HG02798 (cell line): ENCODE results near the gene HPS6.
"Not testable (repeated sequence)": the region's sequence is repeated elsewhere in the genome, so short reads cannot be mapped to it uniquely, and the experiment has no call there.

Source experiments
- ATAC-seq: cut with Tn5 transposase; IDR thresholded peaks from one replicate; pipeline ENCODE4 v1.9.1; 2021; ENCODE audit warnings: mild to moderate bottlenecking; ENCODE audit not compliant: unreplicated experiment, poor library complexity

HPS6 gene

GRCh38 chr10:102064868-102065560, at the start of gene HPS6:
Gene HPS6, plus strand, starts transcription at chr10:102065349. Its CDS starts 126 bp downstream, at chr10:102065475.
- peak; percentile 96 for ATAC-seq

- no peak for ATAC-seq
Observed at GRCh38 chr10:102016416-102016815, 48.7 kb upstream of the HPS6 start.

- no peak for ATAC-seq
Observed at GRCh38 chr10:102017295-102017694, 47.9 kb upstream of the HPS6 start.

- no peak for ATAC-seq
Observed at GRCh38 chr10:102020938-102021337, 44.2 kb upstream of the HPS6 start.

GRCh38 chr10:102024799-102025198, 40.4 kb upstream of the HPS6 start:
- no peak for ATAC-seq

- no peak for ATAC-seq
Observed at GRCh38 chr10:102027261-102027660, 37.9 kb upstream of the HPS6 start.

GRCh38 chr10:102033787-102034186, 31.4 kb upstream of the HPS6 start:
- ATAC-seq, result no peak

GRCh38 chr10:102035807-102036206, 29.3 kb upstream of the HPS6 start:
- ATAC-seq, result not testable (repeated sequence)

GRCh38 chr10:102038410-102038809, 26.7 kb upstream of the HPS6 start:
- no peak for ATAC-seq

GRCh38 chr10:102040305-102041050, 24.7 kb upstream of the HPS6 start:
- ATAC-seq, result no peak

- no peak for ATAC-seq
Observed at GRCh38 chr10:102045292-102045691, 19.9 kb upstream of the HPS6 start.

- ATAC-seq, result no peak
Observed at GRCh38 chr10:102046095-102046494, 19.1 kb upstream of the HPS6 start.

- not testable (repeated sequence) for ATAC-seq
Observed at GRCh38 chr10:102054881-102055646, 10.1 kb upstream of the HPS6 start.

GRCh38 chr10:102055647-102056419, 9.3 kb upstream of the HPS6 start, which contains the start of gene ARMH3:
Gene ARMH3, minus strand, starts transcription at chr10:102056173. Its CDS starts 16,059 bp downstream, at chr10:102040114.
- peak; percentile 95 for ATAC-seq

- ATAC-seq, result no peak
Observed at GRCh38 chr10:102059987-102060386, 5.2 kb upstream of the HPS6 start.

- no peak for ATAC-seq
Observed at GRCh38 chr10:102064503-102064867, 664 bp upstream of the HPS6 start.

GRCh38 chr10:102065561-102066398, 631 bp downstream of the HPS6 start:
- ATAC-seq, result peak; percentile 20

GRCh38 chr10:102066399-102067088, 1.4 kb downstream of the HPS6 start:
- no peak for ATAC-seq
